COLO668 (cell line): Measurements from ENCODE around the gene RFK.

Source experiments
- DNase-seq: peaks from one replicate; lab custom pipeline; 2025; ENCODE audit not compliant: unreplicated experiment; lab: John Stamatoyannopoulos, UW

The RFK gene

GRCh38 chr9:76413658-76414057 is 19.4 kb upstream of the RFK start:
- no peak for DNase-seq

- DNase-seq, result no peak
Measured at GRCh38 chr9:76412638-76413037, 18.4 kb upstream of the RFK start.

- DNase-seq, result no peak
Measured at GRCh38 chr9:76405868-76406267, 11.6 kb upstream of the RFK start.

GRCh38 chr9:76405340-76405739 is 11.1 kb upstream of the RFK start:
- no peak for DNase-seq

GRCh38 chr9:76404401-76404800 is 10.2 kb upstream of the RFK start:
- DNase-seq, result no peak

- no peak for DNase-seq
Measured at GRCh38 chr9:76403352-76403751, 9.1 kb upstream of the RFK start.

- no peak for DNase-seq
Measured at GRCh38 chr9:76401580-76402354, 7.5 kb upstream of the RFK start.

- DNase-seq, result no peak
Measured at GRCh38 chr9:76401176-76401575, 7.0 kb upstream of the RFK start.

- no peak for DNase-seq
Measured at GRCh38 chr9:76400534-76401096, 6.4 kb upstream of the RFK start.

GRCh38 chr9:76399856-76400255 is 5.6 kb upstream of the RFK start:
- DNase-seq, result no peak

GRCh38 chr9:76396597-76396996 is 2.4 kb upstream of the RFK start:
- DNase-seq, result no peak

- DNase-seq, result no peak
Measured at GRCh38 chr9:76396144-76396543, 1.9 kb upstream of the RFK start.

- DNase-seq, result no peak
Measured at GRCh38 chr9:76395381-76395780, 1.2 kb upstream of the RFK start.

- DNase-seq, result peak; percentile 59
Measured at GRCh38 chr9:76394960-76395252, 680 bp upstream of the RFK start.

- no peak for DNase-seq
Measured at GRCh38 chr9:76390656-76391055, 3.6 kb downstream of the RFK start.

- peak; percentile 72 for DNase-seq
Measured at GRCh38 chr9:76379494-76379893, 14.7 kb downstream of the RFK start.

GRCh38 chr9:76378367-76379073 is 15.7 kb downstream of the RFK start:
- DNase-seq, result no peak

- DNase-seq, result no peak
Measured at GRCh38 chr9:76377791-76378190, 16.4 kb downstream of the RFK start.

GRCh38 chr9:76374783-76375559 is 19.3 kb downstream of the RFK start:
- peak; percentile 72 for DNase-seq

GRCh38 chr9:76373784-76374474 is 20.3 kb downstream of the RFK start:
- no peak for DNase-seq

- DNase-seq, result peak; percentile 59
Measured at GRCh38 chr9:76373173-76373783, 20.9 kb downstream of the RFK start.
